Left lung (tissue), 10 donors: ENCODE results near the gene STAB2. TPM values are rescaled to one million over a fixed set of nuclear protein-coding genes. Genes with fewer than 3 reads are reported as not detected.

Source experiments
- ATAC-seq: fragments of 200-7000 bp; cut with Tn5 transposase; one replicate; pipeline ENCODE4 v1.9.1; 2020; ENCODE audit warnings: moderate library complexity
- DNase-seq, 4 donors: peaks; one replicate each; pipeline ENCODE4 v3.0.0-alpha.2; 2013 to 2020
- H3K27ac ChIP-seq, 2 donors: fragments of 200-600 bp; sonication (generic) in 1 of 2; one replicate each; pipeline versions ENCODE4 v1.5.0 to v1.8.0; 2020 to 2021
- H3K27me3 ChIP-seq, 2 donors: fragments of 200-600 bp; sonication (generic) in 1 of 2; one replicate each; pipeline versions ENCODE4 v1.5.0 to v1.8.0; 2020 to 2021
- H3K36me3 ChIP-seq, 2 donors: fragments of 200-600 bp; sonication (generic) in 1 of 2; one replicate each; pipeline versions ENCODE4 v1.5.0 to v1.8.0; 2020 to 2021
- H3K4me1 ChIP-seq, 2 donors: fragments of 200-600 bp; one replicate each; pipeline ENCODE4 v1.8.0; 2021
- H3K4me3 ChIP-seq, 2 donors: fragments of 200-600 bp; sonication (generic) in 1 of 2; one replicate each; pipeline versions ENCODE4 v1.5.0 to v1.8.0; 2020 to 2021; ENCODE audit warnings: mild to moderate bottlenecking in 1 of 2
- H3K9me3 ChIP-seq, 2 donors: fragments of 200-600 bp; sonication (generic) in 1 of 2; one replicate each; pipeline versions ENCODE4 v1.5.0 to v1.8.0; 2020 to 2021
- CTCF ChIP-seq, 2 donors: fragments of 200-600 bp; sonication (generic) in 1 of 2; IDR thresholded peaks; one replicate each; pipeline versions ENCODE4 v1.5.0 to v1.8.0; 2021; ENCODE audit warnings: antibody characterized with exemption in 2 of 2
- intact Hi-C, 2 donors: fragments of 100-400 bp; cut with DNase I; formaldehyde crosslinking; loops; one replicate each; pipeline versions ENCODE4 v1.11.2 to v1.14.2; 2022
- polyA plus RNA-seq, 6 donors: library from polyadenylated mRNA; unstranded; fragments of 120-200 nt; gene quantifications; one replicate each; pipeline ENCODE4 v1.2.1, GENCODE V29; 2013; ENCODE audit not compliant: insufficient read length in 6 of 6
- total RNA-seq, 2 donors: library from RNA; stranded (reverse); fragmentation: NEBNext Ultra II Directional; extraction: Animal tissue kit (Norgen Biotek cat#: 25700); gene quantifications; one replicate each; pipeline ENCODE4 v1.2.1, GENCODE V29; 2021
- donor health status: DM: no; HTN: yes; CAD: no.
- donor health status: DM: no; HTN: no; CAD: no.

The STAB2 gene
- total and polyA plus RNA-seq, 8 donors, result 1.3 to 41.9 (median 31.5) TPM

- no peak for ATAC-seq
- no peaks in the 10 kb centered on the region for H3K4me1 ChIP-seq
- intact Hi-C loops, result no loop called here
Measured at GRCh38 chr12:103558879-103559278, 28.2 kb upstream of the STAB2 start.

DNA sequence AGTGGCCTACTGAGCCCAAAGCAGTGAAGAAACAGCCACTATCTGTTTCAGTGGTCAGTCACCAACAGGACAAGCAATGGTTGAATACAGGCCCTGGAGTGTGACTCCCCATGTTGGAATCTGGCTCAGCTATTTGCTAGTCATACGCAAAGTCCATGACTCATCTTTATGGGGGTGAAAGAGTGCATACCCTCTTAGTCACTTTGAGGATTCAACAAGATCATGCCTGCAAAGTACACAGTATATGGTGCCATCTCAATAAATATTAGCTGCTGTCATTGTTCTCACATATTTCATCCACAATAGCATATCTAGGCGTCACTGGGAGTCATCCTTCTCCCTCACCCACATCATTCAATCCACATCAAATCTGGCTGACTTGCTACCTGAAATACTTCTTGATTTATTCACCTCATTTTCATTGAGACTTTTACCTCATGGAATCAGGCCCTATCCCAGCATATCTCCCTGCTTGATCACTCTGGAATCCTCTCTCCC, 26.4 kb upstream of the STAB2 start:
- Histone ChIP-seq H3K27me3 (no peaks in the 10 kb centered on the region), H3K36me3 (no peaks in the 10 kb centered on the region), H3K9me3 (peaks cover 0 to 6% of the 10 kb centered on the region in 2 donors), H3K4me1 (no peaks in the 10 kb centered on the region), H3K4me3 (no peak overlapping the region), H3K27ac (no peak overlapping the region)
- TF ChIP-seq CTCF (IDR thresholded peaks at IDR 0.05), result no peak
- DNase-seq (no peak), ATAC-seq (peak; percentile 70)
- intact Hi-C loops, result no loop called here

More at GRCh38 chr12:103558879-103559278, 28.2 kb upstream of the STAB2 start:
- no peak overlapping the region for H3K4me3 ChIP-seq
- H3K36me3 ChIP-seq, result no peaks in the 10 kb centered on the region
- no peak for DNase-seq
- no peak overlapping the region for H3K27ac ChIP-seq
- no peaks in the 10 kb centered on the region for H3K9me3 ChIP-seq
- TF ChIP-seq CTCF (IDR thresholded peaks at IDR 0.05), result no peak
- no peaks in the 10 kb centered on the region for H3K27me3 ChIP-seq

GRCh38 chr12:103561174-103561573, 25.9 kb upstream of the STAB2 start:
- intact Hi-C loops, result no loop called here
- DNase-seq, result no peak
- H3K27ac ChIP-seq, result no peak overlapping the region
- H3K4me1 ChIP-seq, result no peaks in the 10 kb centered on the region
- no peak overlapping the region for H3K4me3 ChIP-seq
- H3K27me3 ChIP-seq, result no peaks in the 10 kb centered on the region
- ATAC-seq, result no peak
- H3K36me3 ChIP-seq, result no peaks in the 10 kb centered on the region
- no peak for TF ChIP-seq CTCF (IDR thresholded peaks at IDR 0.05)
- peaks cover 0 to 10% of the 10 kb centered on the region in 2 donors for H3K9me3 ChIP-seq

GRCh38 chr12:103566398-103566797, 20.7 kb upstream of the STAB2 start:
- DNase-seq, result no peak
- no peaks in the 10 kb centered on the region for H3K36me3 ChIP-seq
- intact Hi-C loops, result no loop called here
- no peak overlapping the region for H3K4me3 ChIP-seq
- no peak overlapping the region for H3K27ac ChIP-seq
- peaks cover 0 to 10% of the 10 kb centered on the region in 2 donors for H3K9me3 ChIP-seq
- ATAC-seq, result no peak
- TF ChIP-seq CTCF (IDR thresholded peaks at IDR 0.05), result no peak
- H3K27me3 ChIP-seq, result peaks cover 0 to 25% of the 10 kb centered on the region in 2 donors
- H3K4me1 ChIP-seq, result no peaks in the 10 kb centered on the region

DNA sequence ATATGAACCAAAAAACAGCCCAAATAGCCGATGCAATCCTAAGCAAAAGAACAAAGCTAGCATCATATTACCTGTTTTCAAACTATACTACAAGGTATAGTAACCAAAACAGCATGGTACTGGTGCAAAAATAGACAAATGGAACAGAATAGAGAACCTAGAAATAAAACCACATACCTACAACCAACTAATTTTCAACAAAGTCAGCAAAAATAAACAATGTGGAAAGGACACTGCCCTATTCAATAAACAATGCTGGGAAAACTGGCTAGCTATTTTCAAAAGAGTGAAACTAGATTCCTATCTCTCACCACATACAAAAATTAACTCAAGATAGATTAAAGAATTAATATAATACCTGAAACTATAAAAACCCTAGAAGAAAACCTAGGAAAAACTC, 17.8 kb upstream of the STAB2 start:
- Histone ChIP-seq H3K36me3 (no peaks in the 10 kb centered on the region), H3K4me3 (no peak overlapping the region), H3K27me3 (peaks cover 4 to 51% of the 10 kb centered on the region in 2 donors), H3K4me1 (no peaks in the 10 kb centered on the region), H3K9me3 (peaks cover 0 to 10% of the 10 kb centered on the region in 2 donors), H3K27ac (no peak overlapping the region)
- no peak for TF ChIP-seq CTCF (IDR thresholded peaks at IDR 0.05)
- intact Hi-C loops, result no loop called here
- no peak for DNase-seq
- ATAC-seq, result no peak
